AG08396 (cell line): ENCODE measurements around the gene SRPRB.

Experiments used
- DNase-seq: peaks from one replicate; pipeline ENCODE4 v3.0.0; 2012; ENCODE audit warnings: low spot score, mixed read lengths

The SRPRB gene

GRCh38 chr3:133805702-133806475 lies at the start of gene SRPRB:
Gene SRPRB (plus strand): TSS chr3:133805815. CDS start chr3:133805849, 34 bp downstream.
- peak; percentile 98 for DNase-seq

GRCh38 chr3:133756716-133757694 lies 48.6 kb upstream of the SRPRB start:
- DNase-seq, result no peak

GRCh38 chr3:133757701-133758567 lies 47.7 kb upstream of the SRPRB start:
- DNase-seq, result no peak

- no peak for DNase-seq
These were observed 47.1 kb upstream of the SRPRB start for GRCh38 chr3:133758568-133758928.

GRCh38 chr3:133758964-133759739 lies 46.5 kb upstream of the SRPRB start:
- no peak for DNase-seq

GRCh38 chr3:133759740-133760305 lies 45.8 kb upstream of the SRPRB start:
- no peak for DNase-seq

- DNase-seq, result no peak
These were observed 44.7 kb upstream of the SRPRB start for GRCh38 chr3:133760916-133761315.

GRCh38 chr3:133761605-133762484 lies 43.8 kb upstream of the SRPRB start:
- DNase-seq, result no peak

GRCh38 chr3:133762539-133762938 lies 43.1 kb upstream of the SRPRB start:
- DNase-seq, result no peak

GRCh38 chr3:133763797-133764683 lies 41.6 kb upstream of the SRPRB start:
- no peak for DNase-seq

- no peak for DNase-seq
These were observed 40.4 kb upstream of the SRPRB start for GRCh38 chr3:133765256-133765655.

GRCh38 chr3:133767607-133768006 lies 38.0 kb upstream of the SRPRB start:
- no peak for DNase-seq

- no peak for DNase-seq
These were observed 36.1 kb upstream of the SRPRB start for GRCh38 chr3:133769536-133769935.

GRCh38 chr3:133773732-133774131 lies 31.9 kb upstream of the SRPRB start:
- DNase-seq, result no peak

- DNase-seq, result no peak
These were observed 30.3 kb upstream of the SRPRB start for GRCh38 chr3:133775309-133775708.

GRCh38 chr3:133775835-133776234 lies 29.8 kb upstream of the SRPRB start:
- DNase-seq, result no peak

GRCh38 chr3:133776794-133777438 lies 28.7 kb upstream of the SRPRB start:
- DNase-seq, result no peak
